Mesothelial cell of epicardium (in vitro differentiated cells): ENCODE measurements around the gene MAP3K8. TPM values are rescaled to one million over a fixed set of nuclear protein-coding genes. Genes with fewer than 3 reads are reported as not detected.
"Not testable (repeated sequence)": the region's sequence is repeated elsewhere in the genome, so short reads cannot be mapped to it uniquely, and the experiment has no call there.

Source experiments
- DNase-seq, 2 experiments: peaks; one replicate each; pipeline ENCODE4 v3.0.0; 2021; ENCODE audit warnings: low spot score in 2 of 2; ENCODE audit not compliant: unreplicated experiment in 2 of 2
- H3K27ac Mint-ChIP-seq: 2 replicates; pipeline ENCODE4 v1.8.0; 2021; ENCODE audit warnings: mixed read lengths
- H3K27me3 Mint-ChIP-seq: 2 replicates; pipeline ENCODE4 v1.8.0; 2021; ENCODE audit warnings: low read depth, mixed read lengths
- H3K36me3 Mint-ChIP-seq: 2 replicates; pipeline ENCODE4 v1.8.0; 2021; ENCODE audit warnings: mixed read lengths
- H3K4me1 Mint-ChIP-seq: 2 replicates; pipeline ENCODE4 v1.8.0; 2021; ENCODE audit warnings: mixed read lengths
- H3K4me3 Mint-ChIP-seq: 2 replicates; pipeline ENCODE4 v1.8.0; 2021; ENCODE audit warnings: mild to moderate bottlenecking, moderate library complexity, mixed read lengths
- H3K9me3 Mint-ChIP-seq: 2 replicates; pipeline ENCODE4 v1.8.0; 2021; ENCODE audit warnings: mixed read lengths
- CTCF ChIP-seq: fragments of 200-600 bp; sonication (generic); IDR thresholded peaks from one replicate; pipeline ENCODE4 v1.5.0; 2021; ENCODE audit warnings: antibody characterized with exemption; ENCODE audit not compliant: unreplicated experiment
- total RNA-seq: library from RNA; stranded (reverse); gene quantifications from 3 replicates; pipeline ENCODE4 v1.2.1, GENCODE V29; 2021

MAP3K8 gene
- total RNA-seq, 1 donor from 2014 or later = 25.0 TPM

GRCh38 chr10:30432622-30433305 lies 1.2 kb upstream of the MAP3K8 start:
- peak overlapping the region; percentile 87 for H3K4me3 Mint-ChIP-seq
- H3K27ac Mint-ChIP-seq = peak overlapping the region; percentile 99
- peaks cover 46% of the 10 kb centered on the region for H3K4me1 Mint-ChIP-seq
- H3K36me3 Mint-ChIP-seq = no peaks in the 10 kb centered on the region
- DNase-seq = no peak
- H3K9me3 Mint-ChIP-seq = no peaks in the 10 kb centered on the region
- TF ChIP-seq CTCF = no peak
- H3K27me3 Mint-ChIP-seq = no peaks in the 10 kb centered on the region

- peak; percentile 57 to 76 for DNase-seq
- no peak for TF ChIP-seq CTCF
- H3K36me3 Mint-ChIP-seq = no peaks in the 10 kb centered on the region
- H3K4me3 Mint-ChIP-seq = peak overlapping the region; percentile 87
- H3K27ac Mint-ChIP-seq = peak overlapping the region; percentile 99
- no peaks in the 10 kb centered on the region for H3K27me3 Mint-ChIP-seq
- no peaks in the 10 kb centered on the region for H3K9me3 Mint-ChIP-seq
- H3K4me1 Mint-ChIP-seq = peaks cover 48% of the 10 kb centered on the region
Observed at GRCh38 chr10:30433306-30433729, 666 bp upstream of the MAP3K8 start.

DNA sequence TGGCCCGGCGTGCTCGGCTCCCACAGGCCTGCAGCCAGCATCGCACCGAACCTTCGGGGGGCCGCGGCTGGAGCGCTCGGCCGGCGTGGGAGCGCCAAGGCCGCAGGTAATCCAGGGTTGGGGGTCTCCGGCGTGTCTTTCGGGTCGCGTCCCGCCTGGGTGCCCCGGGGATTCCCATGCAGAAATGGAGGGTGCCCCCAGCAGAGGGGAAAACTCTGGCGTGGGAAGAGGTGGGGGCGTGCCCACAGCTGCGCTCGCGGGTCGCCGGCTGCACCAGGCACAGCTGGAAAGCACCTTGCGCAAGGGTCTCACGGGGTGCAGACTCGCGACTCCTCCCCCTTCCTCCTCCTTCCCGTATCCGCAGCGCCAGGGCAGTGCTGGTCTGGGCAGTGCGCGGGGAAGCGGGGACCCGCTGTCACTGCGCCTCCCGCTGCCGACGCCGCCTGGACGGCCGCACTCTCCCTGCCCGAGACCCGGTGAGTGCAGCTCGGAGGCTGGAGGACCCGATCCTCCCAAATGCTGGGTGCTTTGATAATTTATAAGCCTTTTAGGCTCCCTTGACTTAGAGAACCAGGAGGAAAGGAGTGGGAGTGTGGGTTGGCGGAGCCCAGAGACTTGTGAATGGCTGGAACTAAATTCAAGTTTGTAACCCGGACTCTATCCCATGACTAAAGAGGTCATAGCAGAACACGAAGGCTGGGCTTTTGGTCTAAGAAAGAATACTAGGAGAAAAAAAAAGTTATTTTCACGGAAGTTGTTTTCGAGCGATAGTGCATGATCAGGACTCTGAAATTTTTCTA lies 489 bp downstream of the MAP3K8 start:
- H3K4me3 Mint-ChIP-seq = peak overlapping the region; percentile 87
- no peaks in the 10 kb centered on the region for H3K9me3 Mint-ChIP-seq
- H3K27me3 Mint-ChIP-seq = no peaks in the 10 kb centered on the region
- DNase-seq = peak; percentile 45 to 76
- peaks cover 52% of the 10 kb centered on the region for H3K4me1 Mint-ChIP-seq
- no peaks in the 10 kb centered on the region for H3K36me3 Mint-ChIP-seq
- no peak for TF ChIP-seq CTCF
- H3K27ac Mint-ChIP-seq = peak overlapping the region; percentile 99

- Mint-ChIP-seq H3K27ac (peak overlapping the region; percentile 97), H3K4me1 (peaks cover 52% of the 10 kb centered on the region), H3K27me3 (no peaks in the 10 kb centered on the region), H3K36me3 (peaks cover 3% of the 10 kb centered on the region), H3K4me3 (peak overlapping the region; percentile 87), H3K9me3 (no peaks in the 10 kb centered on the region)
- no peak for DNase-seq
- no peak for TF ChIP-seq CTCF
Observed at GRCh38 chr10:30435073-30435422, 1.1 kb downstream of the MAP3K8 start.

DNA sequence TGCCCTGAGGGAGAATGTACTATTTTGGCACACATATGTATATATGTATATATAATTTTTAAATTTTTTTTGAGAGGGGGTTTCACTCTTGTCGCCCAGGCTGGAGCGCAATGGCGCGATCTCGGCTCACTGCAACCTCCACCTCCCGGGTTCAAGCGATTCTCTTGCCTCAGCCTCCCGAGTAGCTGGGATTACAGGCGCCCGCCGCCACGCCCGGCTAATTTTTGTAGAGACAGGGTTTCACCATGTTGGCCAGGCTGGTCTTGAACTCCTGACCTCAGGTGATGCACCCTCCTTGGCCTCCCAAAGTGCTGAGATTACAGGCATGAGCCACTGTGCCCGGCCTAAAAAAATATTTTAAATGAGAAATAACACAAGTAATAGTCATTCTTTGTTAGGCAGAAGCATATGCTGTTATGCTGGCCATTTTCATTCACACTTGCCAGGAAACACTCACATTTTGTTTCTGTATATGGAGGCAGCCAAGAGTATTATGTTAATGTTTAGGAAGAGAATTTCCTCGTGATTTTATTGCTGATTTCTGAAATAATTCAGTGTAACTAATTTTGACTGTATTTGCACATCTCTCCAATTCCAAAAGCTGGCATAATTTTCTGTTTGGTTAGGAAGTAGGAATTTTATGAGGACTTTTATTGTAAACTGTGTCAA lies 1.6 kb downstream of the MAP3K8 start:
- H3K4me3 Mint-ChIP-seq = peak overlapping the region; percentile 87
- not testable (repeated sequence) for DNase-seq, H3K27me3 Mint-ChIP-seq, H3K9me3 Mint-ChIP-seq, H3K36me3 Mint-ChIP-seq
- H3K27ac Mint-ChIP-seq = peak overlapping the region; percentile 97
- peaks cover 52% of the 10 kb centered on the region for H3K4me1 Mint-ChIP-seq

- Mint-ChIP-seq H3K4me3 (peak overlapping the region; percentile 87), H3K4me1 (peaks cover 50% of the 10 kb centered on the region), H3K9me3 (no peaks in the 10 kb centered on the region), H3K27me3 (no peaks in the 10 kb centered on the region), H3K27ac (peak overlapping the region; percentile 96), H3K36me3 (peaks cover 6% of the 10 kb centered on the region)
- no peak for TF ChIP-seq CTCF
- DNase-seq = peak; percentile 26 to 52
Observed at GRCh38 chr10:30436191-30436611, 2.2 kb downstream of the MAP3K8 start.
